Liver (tissue), 9 donors: ENCODE measurements around the gene KLF13. TPM values are rescaled to one million over a fixed set of nuclear protein-coding genes. Genes with fewer than 3 reads are reported as not detected.

ENCODE experiments used
- DNase-seq: peaks from one replicate; pipeline ENCODE4 v3.0.0-alpha.2; 2017; ENCODE audit warnings: low spot score
- H3K27ac ChIP-seq, 2 donors: one replicate each; pipeline ENCODE4 v1.7.0; 2013; ENCODE audit warnings: inconsistent platforms in 2 of 2, low read length in 2 of 2, control low read depth in 1 of 2, low read depth in 1 of 2, mild to moderate bottlenecking in 1 of 2
- H3K27me3 ChIP-seq, 4 donors: one replicate each; pipeline versions ENCODE4 v1.6.1 to v1.7.0; 2013; ENCODE audit warnings: low read length in 3 of 4, inconsistent platforms in 1 of 4, mild to moderate bottlenecking in 1 of 4, moderate library complexity in 1 of 4; ENCODE audit not compliant: control insufficient read depth in 4 of 4, insufficient read depth in 4 of 4
- H3K36me3 ChIP-seq, 4 donors: one replicate each; pipeline versions ENCODE4 v1.6.1 to v1.7.0; 2013; ENCODE audit warnings: low read length in 3 of 4, mild to moderate bottlenecking in 3 of 4, low read depth in 1 of 4, moderate library complexity in 1 of 4; ENCODE audit not compliant: control insufficient read depth in 4 of 4, insufficient read depth in 3 of 4
- H3K4me1 ChIP-seq, 4 donors: one replicate each; pipeline versions ENCODE4 v1.6.1 to v1.7.0; 2013; ENCODE audit warnings: low read length in 3 of 4, mild to moderate bottlenecking in 3 of 4, moderate library complexity in 1 of 4; ENCODE audit not compliant: control insufficient read depth in 4 of 4, insufficient read depth in 4 of 4
- H3K4me3 ChIP-seq, 3 donors: one replicate each; pipeline versions ENCODE4 v1.6.1 to v1.7.0; 2013; ENCODE audit warnings: low read length in 3 of 3, control low read depth in 1 of 3, low read depth in 1 of 3, mild to moderate bottlenecking in 1 of 3
- H3K9ac ChIP-seq, 2 donors: one replicate each; pipeline ENCODE4 v1.7.0; 2013; ENCODE audit warnings: low read length in 2 of 2, mild to moderate bottlenecking in 2 of 2, moderate library complexity in 2 of 2, control low read depth in 1 of 2, low read depth in 1 of 2
- H3K9me3 ChIP-seq, 4 donors: one replicate each; pipeline versions ENCODE4 v1.6.1 to v1.7.0; 2013; ENCODE audit warnings: low read length in 3 of 4; ENCODE audit not compliant: control insufficient read depth in 4 of 4
- CTCF ChIP-seq: fragments of 150-350 bp; IDR thresholded peaks from 2 replicates; pipeline ENCODE4 v1.5.1; 2017; ENCODE audit warnings: improper control_type of control experiment, low read depth, low read length; ENCODE audit not compliant: missing input control
- FOXA1 ChIP-seq: IDR thresholded peaks from 2 replicates; pipeline ENCODE4 v1.6.1; 2016; ENCODE audit warnings: antibody characterized with exemption
- FOXA2 ChIP-seq: IDR thresholded peaks from 2 replicates; pipeline ENCODE4 v1.6.1; 2016; ENCODE audit warnings: antibody characterized with exemption
- HNF4A ChIP-seq, 2 donors: conservative IDR thresholded peaks; 2 replicates each; pipeline ENCODE4 v1.6.1; 2016; ENCODE audit warnings: antibody characterized with exemption in 2 of 2, mild to moderate bottlenecking in 2 of 2
- HNF4G ChIP-seq: IDR thresholded peaks from 2 replicates; pipeline ENCODE4 v1.6.1; 2016; ENCODE audit warnings: antibody characterized with exemption
- JUND ChIP-seq, 2 donors: IDR thresholded peaks; 2 replicates each; pipeline ENCODE4 v1.6.1; 2016; ENCODE audit warnings: antibody characterized with exemption in 2 of 2
- NR2F2 ChIP-seq: IDR thresholded peaks from 2 replicates; pipeline ENCODE4 v1.6.1; 2016; ENCODE audit warnings: antibody characterized with exemption
- RAD21 ChIP-seq, 2 donors: IDR thresholded peaks; 2 replicates each; pipeline ENCODE4 v1.6.1; 2016; ENCODE audit warnings: antibody characterized with exemption in 2 of 2, mild to moderate bottlenecking in 2 of 2
- RXRA ChIP-seq, 2 donors: IDR thresholded peaks; 2 replicates each; pipeline ENCODE4 v1.6.1; 2017 to 2018; ENCODE audit warnings: antibody characterized with exemption in 2 of 2, mild to moderate bottlenecking in 1 of 2
- TAF1 ChIP-seq: conservative IDR thresholded peaks from 2 replicates; pipeline ENCODE4 v1.6.1; 2016; ENCODE audit warnings: antibody characterized with exemption, mild to moderate bottlenecking
- WGBS: extraction: QIAGEN DNeasy Blood & Tissue Kit; methylation state at CpG from one replicate; pipeline ENCODE4 v1.1.7; 2013; 5-methylcytosine and 5-hydroxymethylcytosine counted together
- polyA plus RNA-seq, 2 donors: library from polyadenylated mRNA; stranded (reverse) in 1 of 2; unstranded in 1 of 2; fragments of 200-250 nt in 1 of 2; fragments of >200 nt in 1 of 2; fragmentation: Nextera tagmentation in 1 of 2; extraction: Ambion mirVana in 1 of 2; gene quantifications; one replicate each; pipeline versions ENCODE4 v1.2.1 to v1.2.3, GENCODE V29; 2013 to 2015
- total RNA-seq, 2 donors: library from RNA; depleted of rRNA; stranded (reverse); fragments of >200 nt; gene quantifications; one replicate each; pipeline ENCODE4 v1.2.3, GENCODE V29; 2014
- TF ChIP-seq, protein P1 (sequence below): IDR thresholded peaks from 2 replicates; pipeline ENCODE4 v1.6.1; 2016; ENCODE audit warnings: antibody characterized with exemption, mild to moderate bottlenecking
- TF ChIP-seq, protein P2 (sequence below): IDR thresholded peaks from 2 replicates; pipeline ENCODE4 v1.6.1; 2016; ENCODE audit warnings: antibody characterized with exemption
- TF ChIP-seq, protein P3 (sequence below): IDR thresholded peaks from 2 replicates; pipeline ENCODE4 v1.6.1; 2016; ENCODE audit warnings: antibody characterized with exemption
- donor health status: healthy.
- donor health status: healthy.
- donor health status: healthy.
- donor health status: healthy.
- donor health status: healthy.

KLF13 gene
- total and polyA plus RNA-seq, 4 donors: 17.4 to 77.1 (median 57.5) TPM

GRCh38 chr15:31342781-31343626, 16.4 kb downstream of the KLF13 start:
- Histone ChIP-seq H3K4me3 (no peak overlapping the region), H3K27ac (peak overlapping the region; percentile 26 to 36), H3K27me3 (no peaks in the 10 kb centered on the region), H3K4me1 (peaks cover 39 to 82% (median 68%) of the 10 kb centered on the region in 4 donors), H3K9ac (no peak overlapping the region), H3K9me3 (no peaks in the 10 kb centered on the region), H3K36me3 (peaks cover 0 to 2% (median 0%) of the 10 kb centered on the region in 4 donors)
- no peak for DNase-seq
- TF ChIP-seq HNF4G (no peak), NR2F2 (peak; percentile 47)
- WGBS: 79% methylated on average over 22 of the region's 22 CpGs

- H3K4me1 ChIP-seq: peaks cover 32 to 74% (median 61%) of the 10 kb centered on the region in 4 donors
- no peak overlapping the region for H3K9ac ChIP-seq
- no peak overlapping the region for H3K4me3 ChIP-seq
- peaks cover 0 to 2% (median 0%) of the 10 kb centered on the region in 4 donors for H3K36me3 ChIP-seq
- no peaks in the 10 kb centered on the region for H3K9me3 ChIP-seq
- WGBS: 56% methylated on average over 5 of the region's 5 CpGs
- TF ChIP-seq, protein P1, sequence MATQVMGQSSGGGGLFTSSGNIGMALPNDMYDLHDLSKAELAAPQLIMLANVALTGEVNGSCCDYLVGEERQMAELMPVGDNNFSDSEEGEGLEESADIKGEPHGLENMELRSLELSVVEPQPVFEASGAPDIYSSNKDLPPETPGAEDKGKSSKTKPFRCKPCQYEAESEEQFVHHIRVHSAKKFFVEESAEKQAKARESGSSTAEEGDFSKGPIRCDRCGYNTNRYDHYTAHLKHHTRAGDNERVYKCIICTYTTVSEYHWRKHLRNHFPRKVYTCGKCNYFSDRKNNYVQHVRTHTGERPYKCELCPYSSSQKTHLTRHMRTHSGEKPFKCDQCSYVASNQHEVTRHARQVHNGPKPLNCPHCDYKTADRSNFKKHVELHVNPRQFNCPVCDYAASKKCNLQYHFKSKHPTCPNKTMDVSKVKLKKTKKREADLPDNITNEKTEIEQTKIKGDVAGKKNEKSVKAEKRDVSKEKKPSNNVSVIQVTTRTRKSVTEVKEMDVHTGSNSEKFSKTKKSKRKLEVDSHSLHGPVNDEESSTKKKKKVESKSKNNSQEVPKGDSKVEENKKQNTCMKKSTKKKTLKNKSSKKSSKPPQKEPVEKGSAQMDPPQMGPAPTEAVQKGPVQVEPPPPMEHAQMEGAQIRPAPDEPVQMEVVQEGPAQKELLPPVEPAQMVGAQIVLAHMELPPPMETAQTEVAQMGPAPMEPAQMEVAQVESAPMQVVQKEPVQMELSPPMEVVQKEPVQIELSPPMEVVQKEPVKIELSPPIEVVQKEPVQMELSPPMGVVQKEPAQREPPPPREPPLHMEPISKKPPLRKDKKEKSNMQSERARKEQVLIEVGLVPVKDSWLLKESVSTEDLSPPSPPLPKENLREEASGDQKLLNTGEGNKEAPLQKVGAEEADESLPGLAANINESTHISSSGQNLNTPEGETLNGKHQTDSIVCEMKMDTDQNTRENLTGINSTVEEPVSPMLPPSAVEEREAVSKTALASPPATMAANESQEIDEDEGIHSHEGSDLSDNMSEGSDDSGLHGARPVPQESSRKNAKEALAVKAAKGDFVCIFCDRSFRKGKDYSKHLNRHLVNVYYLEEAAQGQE: no peak
- no peak for TF ChIP-seq HNF4A (conservative IDR thresholded peaks at IDR 0.05)
- no peak for TF ChIP-seq JUND (IDR thresholded peaks at IDR 0.05)
- TF ChIP-seq FOXA1: no peak
- TF ChIP-seq, protein P2, sequence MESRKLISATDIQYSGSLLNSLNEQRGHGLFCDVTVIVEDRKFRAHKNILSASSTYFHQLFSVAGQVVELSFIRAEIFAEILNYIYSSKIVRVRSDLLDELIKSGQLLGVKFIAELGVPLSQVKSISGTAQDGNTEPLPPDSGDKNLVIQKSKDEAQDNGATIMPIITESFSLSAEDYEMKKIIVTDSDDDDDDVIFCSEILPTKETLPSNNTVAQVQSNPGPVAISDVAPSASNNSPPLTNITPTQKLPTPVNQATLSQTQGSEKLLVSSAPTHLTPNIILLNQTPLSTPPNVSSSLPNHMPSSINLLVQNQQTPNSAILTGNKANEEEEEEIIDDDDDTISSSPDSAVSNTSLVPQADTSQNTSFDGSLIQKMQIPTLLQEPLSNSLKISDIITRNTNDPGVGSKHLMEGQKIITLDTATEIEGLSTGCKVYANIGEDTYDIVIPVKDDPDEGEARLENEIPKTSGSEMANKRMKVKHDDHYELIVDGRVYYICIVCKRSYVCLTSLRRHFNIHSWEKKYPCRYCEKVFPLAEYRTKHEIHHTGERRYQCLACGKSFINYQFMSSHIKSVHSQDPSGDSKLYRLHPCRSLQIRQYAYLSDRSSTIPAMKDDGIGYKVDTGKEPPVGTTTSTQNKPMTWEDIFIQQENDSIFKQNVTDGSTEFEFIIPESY: no peak
- TF ChIP-seq RAD21 (IDR thresholded peaks at IDR 0.05): no peak
- TF ChIP-seq HNF4G: no peak
- TF ChIP-seq, protein P3, sequence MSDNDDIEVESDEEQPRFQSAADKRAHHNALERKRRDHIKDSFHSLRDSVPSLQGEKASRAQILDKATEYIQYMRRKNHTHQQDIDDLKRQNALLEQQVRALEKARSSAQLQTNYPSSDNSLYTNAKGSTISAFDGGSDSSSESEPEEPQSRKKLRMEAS: no peak
- TF ChIP-seq RXRA (IDR thresholded peaks at IDR 0.05): no peak
- TF ChIP-seq TAF1: no peak
- no peak for TF ChIP-seq NR2F2
- DNase-seq: no peak
- H3K27ac ChIP-seq: peak overlapping the region in 1 of 2 donors; percentile 1
- no peaks in the 10 kb centered on the region for H3K27me3 ChIP-seq
Measured at GRCh38 chr15:31343831-31344230, 17.2 kb downstream of the KLF13 start.

GRCh38 chr15:31344266-31344665, 17.6 kb downstream of the KLF13 start:
- Histone ChIP-seq H3K9me3 (no peaks in the 10 kb centered on the region), H3K9ac (no peak overlapping the region), H3K36me3 (peaks cover 0 to 2% (median 0%) of the 10 kb centered on the region in 4 donors), H3K4me3 (no peak overlapping the region), H3K27me3 (no peaks in the 10 kb centered on the region), H3K27ac (peak overlapping the region in 1 of 2 donors; percentile 1), H3K4me1 (peaks cover 30 to 72% (median 57%) of the 10 kb centered on the region in 4 donors)
- WGBS: 45% methylated on average over 4 of the region's 4 CpGs
- no peak for TF ChIP-seq RXRA (IDR thresholded peaks at IDR 0.05)
- TF ChIP-seq CTCF: no peak
- no peak for TF ChIP-seq FOXA2
- no peak for DNase-seq
